Panc1 (cell line): ENCODE measurements around the gene HMSD. TPM values are rescaled to one million over a fixed set of nuclear protein-coding genes. Genes with fewer than 3 reads are reported as not detected.

Source experiments
- ATAC-seq: fragments of 200-7000 bp; cut with Tn5 transposase; 2 replicates; pipeline ENCODE4 v1.9.1; 2020; ENCODE audit warnings: mild to moderate bottlenecking, moderate library complexity
- BruUV-seq: library from RNA; stranded (reverse); fragments of 400-500 nt; replicated peaks from 2 replicates; lab custom pipeline; 2021; lab: Mats Ljungman, UMichigan
- CTCF ChIA-PET: fragments of 300-600 bp; sonication (Branson Sonifier 250); formaldehyde crosslinking; loops from one replicate; lab custom pipeline; 2022; ENCODE audit warnings: antibody characterized with exemption; lab: Charles Lee
- POLR2A ChIA-PET: fragments of 300-600 bp; sonication (Branson Sonifier 250); formaldehyde crosslinking; loops from one replicate; lab custom pipeline; 2022; ENCODE audit warnings: antibody characterized with exemption; lab: Charles Lee
- DNase-seq: peaks from one replicate; pipeline ENCODE4 v3.0.0-alpha.2; 2010; ENCODE audit warnings: low read depth, low spot score
- H3K27ac ChIP-seq: 2 replicates; pipeline ENCODE4 v1.5.1; 2011; ENCODE audit warnings: mild to moderate bottlenecking, low read length, inconsistent platforms
- H3K27me3 ChIP-seq: fragments of 200-500 bp; sonication (Bioruptor generic); 2 replicates; pipeline ENCODE4 v1.6.0; 2014; ENCODE audit warnings: low read length, inconsistent platforms; ENCODE audit not compliant: control insufficient read depth, insufficient read depth
- H3K36me3 ChIP-seq: fragments of 200-500 bp; sonication (Bioruptor generic); 2 replicates; pipeline ENCODE4 v1.5.1; 2014; ENCODE audit warnings: inconsistent platforms, mild to moderate bottlenecking, low read length, moderate library complexity; ENCODE audit not compliant: control insufficient read depth, insufficient read depth
- H3K4me1 ChIP-seq: 2 replicates; pipeline ENCODE4 v1.5.1; 2011; ENCODE audit warnings: inconsistent platforms, mild to moderate bottlenecking, low read length, moderate library complexity; ENCODE audit not compliant: control insufficient read depth, insufficient read depth
- H3K4me3 ChIP-seq, 2 experiments: 2 replicates each; pipeline ENCODE4 v1.5.1; 2011 to 2012; ENCODE audit warnings: low read depth in 2 of 2, low read length in 2 of 2, mild to moderate bottlenecking in 2 of 2, inconsistent platforms in 1 of 2, moderate library complexity in 1 of 2
- H3K9me3 ChIP-seq: fragments of 200-500 bp; sonication (Bioruptor generic); 2 replicates; pipeline ENCODE4 v1.5.1; 2014; ENCODE audit warnings: low read depth, mild to moderate bottlenecking, inconsistent platforms, low read length, moderate library complexity; ENCODE audit not compliant: control insufficient read depth, insufficient read depth
- CTCF ChIP-seq: fragments of 450-650 bp; IDR thresholded peaks from 2 replicates; pipeline ENCODE4 v1.5.1; 2017; ENCODE audit warnings: mild to moderate bottlenecking
- POLR2AphosphoS5 ChIP-seq: IDR thresholded peaks from 2 replicates; pipeline ENCODE4 v1.6.1; 2012; ENCODE audit warnings: mild to moderate bottlenecking, low read depth, low read length, moderate library complexity
- REST ChIP-seq, 2 experiments: IDR thresholded peaks; 2 replicates each; pipeline ENCODE4 v1.6.1; 2011 to 2012; ENCODE audit warnings: low read depth in 2 of 2, control low read depth in 1 of 2, low read length in 1 of 2, mild to moderate bottlenecking in 1 of 2, moderate library complexity in 1 of 2; ENCODE audit not compliant: insufficient read depth in 1 of 2
- SIN3A ChIP-seq: IDR thresholded peaks from 2 replicates; pipeline ENCODE4 v1.6.1; 2012; ENCODE audit warnings: low read depth, mild to moderate bottlenecking, low read length, moderate library complexity, borderline replicate concordance; ENCODE audit not compliant: insufficient read depth
- TCF7L2 ChIP-seq: IDR thresholded peaks from 2 replicates; pipeline ENCODE4 v1.6.1; 2011; ENCODE audit warnings: mild to moderate bottlenecking, low read depth, low read length, inconsistent platforms
- in situ Hi-C: cut with HindIII; loops from 2 replicates; pipeline ENCODE4 v1.10.0; 2016; ENCODE audit warnings: low sequenced_read_pairs, low pct_unique_long_range_greater_than_20kb
- intact Hi-C: fragments of 100-400 bp; cut with micrococcal nuclease; formaldehyde crosslinking; loops from one replicate; pipeline ENCODE4 v1.10.0; 2022; ENCODE audit not compliant: unreplicated experiment
- total RNA-seq: library from RNA; stranded (reverse); gene quantifications from one replicate; pipeline ENCODE4 v1.2.1, GENCODE V29; 2021; ENCODE audit not compliant: unreplicated experiment

Gene HMSD
- total RNA-seq, 1 experiment from 2014 or later, result 1.3 TPM

GRCh38 chr18:63909870-63910269 lies 39.2 kb upstream of the HMSD start:
- Histone ChIP-seq H3K36me3 (no peaks in the 10 kb centered on the region), H3K27ac (no peak overlapping the region), H3K9me3 (no peaks in the 10 kb centered on the region), H3K4me3 (no peak overlapping the region), H3K4me1 (no peaks in the 10 kb centered on the region), H3K27me3 (no peaks in the 10 kb centered on the region)
- ChIA-PET POLR2A (no interaction called here), CTCF (no interaction called here)
- in situ Hi-C loops (no loop called here), intact Hi-C loops (no loop called here)
- ATAC-seq (no peak), DNase-seq (no peak)
- TF ChIP-seq SIN3A (no peak), REST (IDR thresholded peaks at IDR 0.05; ENCODE audit: insufficient read depth in 1 of 2, low read depth in 2 of 2, low read length in 1 of 2) (no peak), TCF7L2 (no peak), POLR2AphosphoS5 (no peak), CTCF (no peak)
- BruUV-seq, result no TSS peak

- in situ Hi-C loops (no loop called here), intact Hi-C loops (no loop called here)
- Histone ChIP-seq H3K27ac (no peak overlapping the region), H3K4me1 (no peaks in the 10 kb centered on the region), H3K36me3 (no peaks in the 10 kb centered on the region), H3K4me3 (no peak overlapping the region), H3K9me3 (no peaks in the 10 kb centered on the region), H3K27me3 (no peaks in the 10 kb centered on the region)
- CTCF ChIA-PET, result no interaction called here
- TF ChIP-seq TCF7L2 (no peak), POLR2AphosphoS5 (no peak), REST (IDR thresholded peaks at IDR 0.05; ENCODE audit: insufficient read depth in 1 of 2, low read depth in 2 of 2, low read length in 1 of 2) (no peak), SIN3A (no peak), CTCF (no peak)
- ATAC-seq, result no peak
- POLR2A ChIA-PET, result no interaction called here
- no peak for DNase-seq
- no TSS peak for BruUV-seq
These were observed 31.3 kb upstream of the HMSD start for GRCh38 chr18:63917817-63918216.
